Nephron progenitor cell (in vitro differentiated cells): ENCODE measurements around the gene AGFG2.
"Not testable (repeated sequence)": the region's sequence is repeated elsewhere in the genome, so short reads cannot be mapped to it uniquely, and the experiment has no call there.

ENCODE experiments used
- DNase-seq: peaks from one replicate; pipeline ENCODE4 v3.0.0; 2021
- H3K27ac Mint-ChIP-seq: 2 replicates; pipeline ENCODE4 v1.8.0; 2021; ENCODE audit warnings: mild to moderate bottlenecking, moderate library complexity, mixed read lengths
- H3K27me3 Mint-ChIP-seq: 2 replicates; pipeline ENCODE4 v1.8.0; 2021; ENCODE audit warnings: mild to moderate bottlenecking, low read depth, mixed read lengths; ENCODE audit not compliant: poor library complexity
- H3K36me3 Mint-ChIP-seq: 2 replicates; pipeline ENCODE4 v1.8.0; 2021; ENCODE audit warnings: low read depth, mixed read lengths
- H3K4me1 Mint-ChIP-seq: 2 replicates; pipeline ENCODE4 v1.8.0; 2021; ENCODE audit warnings: mixed read lengths
- H3K4me3 Mint-ChIP-seq: 2 replicates; pipeline ENCODE4 v1.8.0; 2021; ENCODE audit warnings: mild to moderate bottlenecking, moderate library complexity, mixed read lengths
- H3K9me3 Mint-ChIP-seq: 2 replicates; pipeline ENCODE4 v1.8.0; 2021; ENCODE audit warnings: mild to moderate bottlenecking, moderate library complexity, mixed read lengths
- CTCF ChIP-seq: fragments of 200-600 bp; sonication (generic); IDR thresholded peaks from 2 replicates; pipeline ENCODE4 v1.5.0; 2021; ENCODE audit warnings: antibody characterized with exemption

AGFG2 gene

GRCh38 chr7:100517305-100517704, 21.7 kb upstream of the AGFG2 start:
- no peak for TF ChIP-seq CTCF
- Mint-ChIP-seq H3K27ac (no peak overlapping the region), H3K9me3 (peaks cover 5% of the 10 kb centered on the region), H3K4me1 (peaks cover 5% of the 10 kb centered on the region), H3K27me3 (peaks cover 6% of the 10 kb centered on the region), H3K36me3 (no peaks in the 10 kb centered on the region), H3K4me3 (no peak overlapping the region)
- no peak for DNase-seq

- Mint-ChIP-seq H3K27ac (no peak overlapping the region), H3K27me3 (peaks cover 6% of the 10 kb centered on the region), H3K4me1 (peaks cover 5% of the 10 kb centered on the region), H3K36me3 (no peaks in the 10 kb centered on the region), H3K9me3 (peaks cover 10% of the 10 kb centered on the region), H3K4me3 (no peak overlapping the region)
- no peak for TF ChIP-seq CTCF
- DNase-seq = no peak
Measured at GRCh38 chr7:100519580-100519979, 19.4 kb upstream of the AGFG2 start.

- peaks cover 7% of the 10 kb centered on the region for H3K27me3 Mint-ChIP-seq
- no peak overlapping the region for H3K27ac Mint-ChIP-seq
- no peak for TF ChIP-seq CTCF
- H3K4me1 Mint-ChIP-seq = peaks cover 3% of the 10 kb centered on the region
- H3K9me3 Mint-ChIP-seq = peaks cover 15% of the 10 kb centered on the region
- no peaks in the 10 kb centered on the region for H3K36me3 Mint-ChIP-seq
- H3K4me3 Mint-ChIP-seq = no peak overlapping the region
- DNase-seq = no peak
Measured at GRCh38 chr7:100520138-100520537, 18.9 kb upstream of the AGFG2 start.

GRCh38 chr7:100521076-100521475, 17.9 kb upstream of the AGFG2 start:
- DNase-seq = no peak
- no peaks in the 10 kb centered on the region for H3K36me3 Mint-ChIP-seq
- no peak overlapping the region for H3K27ac Mint-ChIP-seq
- no peaks in the 10 kb centered on the region for H3K4me1 Mint-ChIP-seq
- H3K4me3 Mint-ChIP-seq = no peak overlapping the region
- H3K27me3 Mint-ChIP-seq = peaks cover 11% of the 10 kb centered on the region
- TF ChIP-seq CTCF = no peak
- peaks cover 19% of the 10 kb centered on the region for H3K9me3 Mint-ChIP-seq

- H3K4me1 Mint-ChIP-seq, DNase-seq, H3K4me3 Mint-ChIP-seq, H3K36me3 Mint-ChIP-seq, H3K27ac Mint-ChIP-seq: not testable (repeated sequence)
- peaks cover 17% of the 10 kb centered on the region for H3K27me3 Mint-ChIP-seq
- peaks cover 24% of the 10 kb centered on the region for H3K9me3 Mint-ChIP-seq
Measured at GRCh38 chr7:100521909-100522593, 17.0 kb upstream of the AGFG2 start.

- H3K27ac Mint-ChIP-seq, H3K4me3 Mint-ChIP-seq, DNase-seq, H3K4me1 Mint-ChIP-seq, H3K36me3 Mint-ChIP-seq: not testable (repeated sequence)
- H3K27me3 Mint-ChIP-seq = peaks cover 19% of the 10 kb centered on the region
- peaks cover 24% of the 10 kb centered on the region for H3K9me3 Mint-ChIP-seq
Measured at GRCh38 chr7:100523192-100523591, 15.8 kb upstream of the AGFG2 start.

- H3K4me3 Mint-ChIP-seq, DNase-seq, H3K4me1 Mint-ChIP-seq, H3K27ac Mint-ChIP-seq, H3K36me3 Mint-ChIP-seq: not testable (repeated sequence)
- Mint-ChIP-seq H3K27me3 (peaks cover 19% of the 10 kb centered on the region), H3K9me3 (peaks cover 19% of the 10 kb centered on the region)
Measured at GRCh38 chr7:100528108-100528866, 10.7 kb upstream of the AGFG2 start.
